Ectodermal cell (in vitro differentiated cells): Measurements from ENCODE around the gene NIT2.
"Not testable (repeated sequence)": the region's sequence is repeated elsewhere in the genome, so short reads cannot be mapped to it uniquely, and the experiment has no call there.

Experiments used
- H3K27ac ChIP-seq: 2 replicates; pipeline ENCODE4 v1.7.0; 2013; ENCODE audit warnings: mild to moderate bottlenecking, low read depth, low read length; ENCODE audit not compliant: insufficient read depth, poor library complexity, severe bottlenecking
- H3K27me3 ChIP-seq: 2 replicates; pipeline ENCODE4 v1.7.0; 2013; ENCODE audit warnings: mild to moderate bottlenecking, low read length; ENCODE audit not compliant: insufficient read depth, control insufficient read depth, poor library complexity, severe bottlenecking
- H3K36me3 ChIP-seq: one replicate; pipeline ENCODE4 v1.7.0; 2013; ENCODE audit warnings: low read length; ENCODE audit not compliant: control insufficient read depth, insufficient read depth
- H3K4me1 ChIP-seq: one replicate; pipeline ENCODE4 v1.7.0; 2013; ENCODE audit warnings: low read length; ENCODE audit not compliant: control insufficient read depth, insufficient read depth
- H3K4me3 ChIP-seq: 2 replicates; pipeline ENCODE4 v1.7.0; 2013; ENCODE audit warnings: low read depth, low read length, control low read depth; ENCODE audit not compliant: insufficient read depth
- H3K9me3 ChIP-seq: 2 replicates; pipeline ENCODE4 v1.7.0; 2013; ENCODE audit warnings: mild to moderate bottlenecking, low read length, moderate library complexity; ENCODE audit not compliant: control insufficient read depth
- WGBS, 2 experiments: methylation state at CpG; one replicate each; pipeline ENCODE4 v1.1.7; 2013; ENCODE audit warnings: missing lambda C conversion rate in 2 of 2; 5-methylcytosine and 5-hydroxymethylcytosine counted together

NIT2 gene

GRCh38 chr3:100317912-100318311 is 16.6 kb upstream of the NIT2 start:
- 95% methylated on average over 2 of the region's 2 CpGs; no CpG with 5 or more reads in 1 of the 2 experiments for WGBS, 2 experiments
- no peak overlapping the region for H3K27ac ChIP-seq
- H3K4me1 ChIP-seq = no peaks in the 10 kb centered on the region
- H3K4me3 ChIP-seq = no peak overlapping the region
- no peaks in the 10 kb centered on the region for H3K9me3 ChIP-seq
- H3K36me3 ChIP-seq = no peaks in the 10 kb centered on the region
- no peaks in the 10 kb centered on the region for H3K27me3 ChIP-seq

- Histone ChIP-seq H3K4me1 (no peaks in the 10 kb centered on the region), H3K27ac (no peak overlapping the region), H3K36me3 (no peaks in the 10 kb centered on the region), H3K9me3 (no peaks in the 10 kb centered on the region), H3K27me3 (no peaks in the 10 kb centered on the region), H3K4me3 (no peak overlapping the region)
- WGBS, 2 experiments = 100% methylated on average over 2 of the region's 2 CpGs
Measured at GRCh38 chr3:100319951-100320350, 14.6 kb upstream of the NIT2 start.

GRCh38 chr3:100324044-100324443 is 10.5 kb upstream of the NIT2 start:
- Histone ChIP-seq H3K9me3 (no peaks in the 10 kb centered on the region), H3K36me3 (no peaks in the 10 kb centered on the region), H3K27me3 (no peaks in the 10 kb centered on the region), H3K27ac (no peak overlapping the region), H3K4me1 (no peaks in the 10 kb centered on the region), H3K4me3 (no peak overlapping the region)

GRCh38 chr3:100325827-100326226 is 8.7 kb upstream of the NIT2 start:
- Histone ChIP-seq H3K4me1 (no peaks in the 10 kb centered on the region), H3K27me3 (no peaks in the 10 kb centered on the region), H3K27ac (no peak overlapping the region), H3K36me3 (no peaks in the 10 kb centered on the region), H3K9me3 (no peaks in the 10 kb centered on the region), H3K4me3 (no peak overlapping the region)

GRCh38 chr3:100327377-100327776 is 7.2 kb upstream of the NIT2 start:
- 90 to 91% methylated on average over 5 of the region's 5 CpGs for WGBS, 2 experiments
- H3K27me3 ChIP-seq, H3K27ac ChIP-seq, H3K36me3 ChIP-seq, H3K4me3 ChIP-seq, H3K4me1 ChIP-seq, H3K9me3 ChIP-seq: not testable (repeated sequence)

GRCh38 chr3:100329800-100330489 is 4.6 kb upstream of the NIT2 start:
- peaks cover 14% of the 10 kb centered on the region for H3K27me3 ChIP-seq
- H3K4me1 ChIP-seq = peaks cover 2% of the 10 kb centered on the region
- H3K27ac ChIP-seq = no peak overlapping the region
- 90 to 91% methylated on average over 4 of the region's 4 CpGs for WGBS, 2 experiments
- H3K9me3 ChIP-seq = no peaks in the 10 kb centered on the region
- no peaks in the 10 kb centered on the region for H3K36me3 ChIP-seq
- H3K4me3 ChIP-seq = no peak overlapping the region

- H3K9me3 ChIP-seq = no peaks in the 10 kb centered on the region
- no peak overlapping the region for H3K4me3 ChIP-seq
- H3K4me1 ChIP-seq = peaks cover 9% of the 10 kb centered on the region
- H3K36me3 ChIP-seq = no peaks in the 10 kb centered on the region
- WGBS, 2 experiments = 92 to 96% methylated on average over 5 of the region's 5 CpGs
- no peak overlapping the region for H3K27ac ChIP-seq
- peaks cover 14% of the 10 kb centered on the region for H3K27me3 ChIP-seq
Measured at GRCh38 chr3:100330651-100331050, 3.9 kb upstream of the NIT2 start.

- WGBS, 2 experiments = 95 to 96% methylated on average over 4 of the region's 4 CpGs
- Histone ChIP-seq H3K27me3 (peaks cover 14% of the 10 kb centered on the region), H3K4me3 (no peak overlapping the region), H3K4me1 (peaks cover 9% of the 10 kb centered on the region), H3K27ac (no peak overlapping the region), H3K9me3 (no peaks in the 10 kb centered on the region), H3K36me3 (no peaks in the 10 kb centered on the region)
Measured at GRCh38 chr3:100331660-100332059, 2.9 kb upstream of the NIT2 start.

GRCh38 chr3:100333051-100333450 is 1.5 kb upstream of the NIT2 start:
- Histone ChIP-seq H3K4me1 (peaks cover 9% of the 10 kb centered on the region), H3K27ac (no peak overlapping the region), H3K4me3 (no peak overlapping the region), H3K9me3 (no peaks in the 10 kb centered on the region), H3K27me3 (peaks cover 14% of the 10 kb centered on the region), H3K36me3 (no peaks in the 10 kb centered on the region)

GRCh38 chr3:100333970-100334487 is 528 bp upstream of the NIT2 start:
- peaks cover 9% of the 10 kb centered on the region for H3K4me1 ChIP-seq
- peak overlapping the region; percentile 59 for H3K4me3 ChIP-seq
- H3K27ac ChIP-seq = no peak overlapping the region
- peaks cover 14% of the 10 kb centered on the region for H3K27me3 ChIP-seq
- H3K9me3 ChIP-seq = no peaks in the 10 kb centered on the region
- no peaks in the 10 kb centered on the region for H3K36me3 ChIP-seq
- 46% methylated on average over 14 of the region's 14 CpGs for WGBS, 2 experiments

GRCh38 chr3:100335434-100335833 is 877 bp downstream of the NIT2 start:
- Histone ChIP-seq H3K4me1 (peaks cover 9% of the 10 kb centered on the region), H3K4me3 (peak overlapping the region; percentile 59), H3K27ac (no peak overlapping the region), H3K36me3 (no peaks in the 10 kb centered on the region), H3K9me3 (no peaks in the 10 kb centered on the region), H3K27me3 (peaks cover 14% of the 10 kb centered on the region)
- WGBS, 2 experiments = 87 to 90% methylated on average over 14 of the region's 14 CpGs
